ENCODE measurements around the gene NSRP1.

GRCh38 chr17:30084788-30085187, 31.8 kb upstream of the NSRP1 start:
- TF ChIP-seq YY1 (IDR thresholded peaks at IDR 0.05) (no peak), CTCF (IDR thresholded peaks at IDR 0.05; ENCODE audit: low read depth, low read length, missing input control) (no peak), MAX (IDR thresholded peaks at IDR 0.05) (no peak), EGR1 (IDR thresholded peaks at IDR 0.05; ENCODE audit: low read depth in 2 of 2) (no peak), RAD21 (IDR thresholded peaks at IDR 0.05) (no peak), RXRA (IDR thresholded peaks at IDR 0.05) (no peak), TAF1 (conservative IDR thresholded peaks at IDR 0.05) (no peak), GABPA (IDR thresholded peaks at IDR 0.05 in 1 of 2, conservative IDR thresholded peaks at IDR 0.05 in 1 of 2) (no peak)
